ENCODE measurements around the gene POLRMT. TPM values are rescaled to one million over a fixed set of nuclear protein-coding genes. Genes with fewer than 3 reads are reported as not detected.
A peak's percentile ranks its signal among the peaks of the same experiment; 100 is the strongest.
"Not testable (repeated sequence)": the region's sequence is repeated elsewhere in the genome, so short reads cannot be mapped to it uniquely, and the experiment has no call there.

POLRMT gene
- total RNA-seq = 10 to 100 TPM; 33.7 to 43.6 TPM
- long read RNA-seq, transcript POLRMT-202 (21 exons, 3,835 nt) = major isoform, 32 of 70 reads
- long read RNA-seq, partial matches to known transcripts = 24 of 70 reads
- long read RNA-seq, other reads (novel, unspliced or antisense) = 14 of 70 reads

GRCh38 chr19:633068-633785, at the start of gene POLRMT:
POLRMT (minus strand) TSS chr19:633537; CDS start chr19:633512, 25 bp downstream.
- intact Hi-C loops (cut with DNase I) = loop anchor here in 1 of 2 donors (10.0 kb wide), 1 partner anchor 48 kb away; the partner anchor contains the start of gene HCN2
- DNase-seq (peak; percentile 99), ATAC-seq (peak; percentile 98 to 99)

GRCh38 chr19:682678-683320, 49.5 kb upstream of the POLRMT start:
- ATAC-seq (no peak), DNase-seq (peak; percentile 44)
- intact Hi-C loops (cut with DNase I) = no loop called here

- ATAC-seq (no peak), DNase-seq (no peak)
- intact Hi-C loops (cut with DNase I) = no loop called here
Observed at GRCh38 chr19:681029-682019, 48.0 kb upstream of the POLRMT start.

DNA sequence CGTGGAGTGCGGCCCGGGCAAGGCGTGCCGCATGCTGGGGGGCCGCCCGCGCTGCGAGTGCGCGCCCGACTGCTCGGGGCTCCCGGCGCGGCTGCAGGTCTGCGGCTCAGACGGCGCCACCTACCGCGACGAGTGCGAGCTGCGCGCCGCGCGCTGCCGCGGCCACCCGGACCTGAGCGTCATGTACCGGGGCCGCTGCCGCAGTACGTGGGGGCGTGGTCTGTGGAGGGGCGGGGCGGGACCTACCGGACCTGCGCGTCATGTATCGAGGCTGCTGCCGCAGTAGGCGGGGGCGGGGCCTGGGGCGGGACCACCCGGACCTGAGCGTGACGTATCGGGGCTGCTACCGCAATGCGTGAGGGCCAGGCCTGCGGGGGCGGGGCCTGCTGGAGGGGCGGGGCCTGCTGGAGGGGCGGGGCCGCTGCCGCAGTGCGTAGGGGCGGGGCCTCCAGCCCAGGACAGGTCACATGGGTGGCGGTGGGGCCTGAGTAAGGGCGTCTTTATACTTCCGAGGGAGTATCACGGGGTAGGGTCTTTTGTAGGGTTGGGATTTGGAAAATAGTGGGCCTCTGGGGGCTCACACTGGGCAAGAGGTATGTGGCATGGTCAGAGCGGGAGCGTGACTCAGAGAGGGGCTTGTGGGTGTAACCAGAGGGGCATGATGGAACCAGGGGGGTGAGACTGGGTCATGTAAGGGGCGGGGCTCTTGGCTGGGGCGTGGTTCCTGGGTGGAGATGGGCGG, 47.1 kb upstream of the POLRMT start:
- DNase-seq (peak; percentile 100), ATAC-seq (peak; percentile 84 to 86)
- intact Hi-C loops (cut with DNase I) = no loop called here

DNA sequence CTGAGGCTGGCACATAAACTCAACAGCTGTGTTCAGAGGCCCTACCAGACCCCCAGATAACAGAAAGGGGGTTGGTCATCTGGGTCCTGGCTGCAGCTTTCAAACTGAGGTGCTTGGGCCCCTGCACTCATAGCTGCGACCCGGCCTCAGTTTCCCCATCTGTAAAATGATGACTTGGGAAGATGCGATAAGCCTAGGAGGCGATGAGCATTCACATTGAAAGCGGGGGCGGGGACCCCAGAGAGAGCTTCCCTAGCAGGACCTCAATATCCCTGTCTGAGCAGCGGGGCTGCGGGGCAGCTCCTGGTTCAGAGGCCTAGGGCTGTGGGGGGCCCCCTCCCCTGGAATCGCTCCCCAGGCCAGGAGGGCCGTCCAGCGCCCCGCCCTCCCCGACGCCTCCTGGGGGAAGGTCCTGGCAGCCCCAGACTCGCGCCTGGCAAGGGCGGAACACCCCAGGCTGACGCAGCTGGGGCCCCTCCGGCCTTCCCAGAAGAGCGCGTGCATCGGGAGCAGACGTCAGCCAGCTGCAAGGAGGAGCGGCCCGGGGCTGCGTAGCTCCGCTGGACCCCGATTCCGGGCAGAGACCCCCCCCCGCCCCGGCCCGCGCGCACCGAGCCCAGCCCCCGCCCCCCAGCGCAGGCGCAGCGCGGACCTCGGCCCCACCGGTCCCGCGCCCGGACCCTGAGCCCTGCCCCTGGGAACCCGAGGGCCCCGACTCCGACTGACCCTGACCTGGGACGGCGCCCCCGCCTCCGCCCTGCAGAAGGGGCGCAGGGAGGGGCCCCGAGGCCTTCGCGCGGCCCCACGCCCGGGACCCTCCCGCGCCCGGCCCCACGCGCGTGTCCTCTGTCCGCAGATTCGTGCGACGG, 46.3 kb upstream of the POLRMT start:
- DNase-seq (peak; percentile 88), ATAC-seq (peak; percentile 8 to 44)
- intact Hi-C loops (cut with DNase I) = no loop called here

- intact Hi-C loops (cut with DNase I) = no loop called here
- ATAC-seq (no peak), DNase-seq (peak; percentile 41)
Observed at GRCh38 chr19:678791-679388, 45.6 kb upstream of the POLRMT start.

DNA sequence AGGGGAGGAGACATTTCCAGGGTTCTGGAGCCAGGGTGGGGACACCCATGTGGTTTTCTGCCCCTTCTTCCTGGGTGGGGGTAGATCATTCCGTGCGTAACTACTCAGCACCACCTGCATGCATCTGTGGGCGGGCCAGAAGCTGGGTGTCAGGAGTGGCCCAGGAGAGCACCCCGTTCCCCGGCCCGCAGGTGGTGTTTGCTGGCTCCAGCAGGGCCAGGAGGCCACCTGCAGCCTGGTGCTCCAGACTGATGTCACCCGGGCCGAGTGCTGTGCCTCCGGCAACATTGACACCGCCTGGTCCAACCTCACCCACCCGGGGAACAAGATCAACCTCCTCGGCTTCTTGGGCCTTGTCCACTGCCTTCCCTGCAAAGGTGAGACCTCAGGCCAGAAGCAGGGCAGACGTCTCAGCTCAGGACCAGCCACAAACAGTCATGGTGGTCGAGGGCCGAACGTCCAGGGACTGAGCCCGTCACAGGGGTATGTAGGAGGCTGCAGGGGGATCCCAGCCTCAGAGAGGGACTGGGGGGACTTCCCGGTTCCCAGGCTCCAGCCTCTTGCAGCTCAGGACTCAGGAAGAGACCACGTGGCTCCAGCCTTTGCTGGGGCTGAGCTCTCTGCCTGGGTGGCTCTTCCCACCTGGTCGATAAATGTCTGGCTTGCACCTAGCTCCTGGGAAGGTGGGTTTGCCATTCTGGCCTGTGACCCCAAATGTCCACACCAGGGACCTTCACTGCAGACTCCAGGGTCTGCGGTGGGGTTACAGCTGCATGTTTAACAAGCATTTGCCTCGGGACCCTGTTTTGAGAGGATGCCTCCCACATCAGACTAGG, 44.5 kb upstream of the POLRMT start:
- ATAC-seq = no peak
- no peak for DNase-seq
- intact Hi-C loops (cut with DNase I) = no loop called here

GRCh38 chr19:677201-677600, 43.9 kb upstream of the POLRMT start:
- peak; percentile 86 for DNase-seq
- ATAC-seq = peak; percentile 15 to 35
- intact Hi-C loops (cut with DNase I) = no loop called here

DNA sequence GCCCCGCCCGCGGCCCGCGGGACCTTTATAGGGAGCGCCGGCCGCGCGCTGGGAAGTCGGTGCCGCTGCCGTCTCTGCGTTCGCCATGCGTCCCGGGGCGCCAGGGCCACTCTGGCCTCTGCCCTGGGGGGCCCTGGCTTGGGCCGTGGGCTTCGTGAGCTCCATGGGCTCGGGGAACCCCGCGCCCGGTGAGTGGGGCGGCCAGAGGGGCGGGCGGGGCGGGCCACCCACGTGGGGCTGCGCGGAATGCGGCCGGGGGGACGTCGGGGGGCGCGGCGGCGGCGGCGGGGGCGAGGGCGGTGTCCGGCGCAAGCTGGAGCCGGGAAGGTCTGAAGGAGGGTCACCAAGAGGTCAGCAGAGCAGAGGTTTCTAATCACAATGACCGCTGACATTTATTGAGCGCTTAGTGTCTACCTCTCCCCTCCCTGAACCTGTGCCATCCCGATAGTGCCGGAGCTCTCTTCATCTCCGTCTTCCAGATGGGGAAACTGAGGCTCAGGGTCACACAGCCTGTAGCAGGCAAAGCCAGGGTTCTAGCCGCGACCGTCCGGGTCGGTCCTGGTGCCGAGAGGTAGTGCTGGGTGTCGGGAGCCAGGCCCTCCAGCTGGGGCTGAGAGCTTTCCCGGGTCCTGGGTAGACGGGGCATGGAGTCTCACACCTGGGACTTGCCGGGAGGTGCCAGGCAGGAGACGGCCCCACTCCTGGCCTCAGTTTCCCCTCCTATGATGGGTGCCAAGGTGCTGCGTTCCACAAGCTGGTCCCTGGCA, 43.2 kb upstream of the POLRMT start, which contains the start of gene FSTL3:
FSTL3 (plus strand) TSS at position 54 of the 767 bp plus-strand sequence; CDS start at position 86, 32 bp downstream.
- no peak for ATAC-seq
- intact Hi-C loops (cut with DNase I) = no loop called here
- peak; percentile 66 for DNase-seq

DNA sequence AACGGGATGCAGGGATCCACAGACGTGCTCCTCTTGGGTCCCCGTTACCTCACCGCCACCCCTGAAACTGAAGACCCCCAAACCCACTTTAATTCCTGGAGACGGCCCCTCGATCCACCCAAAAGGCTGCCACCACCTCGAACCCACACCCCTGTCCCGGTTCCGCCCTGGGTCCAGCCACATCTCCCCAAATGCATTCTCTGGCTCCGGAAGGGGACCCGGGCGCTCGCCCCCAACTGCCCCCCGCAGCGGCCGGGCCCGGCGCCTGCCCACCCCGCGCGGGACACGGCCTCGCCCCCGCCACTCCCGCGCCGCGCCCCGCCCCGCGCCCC, 42.6 kb upstream of the POLRMT start:
- no peak for DNase-seq
- intact Hi-C loops (cut with DNase I) = no loop called here
- ATAC-seq = no peak

GRCh38 chr19:674282-675151, 41.2 kb upstream of the POLRMT start:
- ATAC-seq (peak in 1 of 2 donors; percentile 5), DNase-seq (peak; percentile 66)
- intact Hi-C loops (cut with DNase I) = no loop called here

- ATAC-seq (no peak), DNase-seq (no peak)
- intact Hi-C loops (cut with DNase I) = no loop called here
Observed at GRCh38 chr19:670609-671075, 37.3 kb upstream of the POLRMT start.

DNA sequence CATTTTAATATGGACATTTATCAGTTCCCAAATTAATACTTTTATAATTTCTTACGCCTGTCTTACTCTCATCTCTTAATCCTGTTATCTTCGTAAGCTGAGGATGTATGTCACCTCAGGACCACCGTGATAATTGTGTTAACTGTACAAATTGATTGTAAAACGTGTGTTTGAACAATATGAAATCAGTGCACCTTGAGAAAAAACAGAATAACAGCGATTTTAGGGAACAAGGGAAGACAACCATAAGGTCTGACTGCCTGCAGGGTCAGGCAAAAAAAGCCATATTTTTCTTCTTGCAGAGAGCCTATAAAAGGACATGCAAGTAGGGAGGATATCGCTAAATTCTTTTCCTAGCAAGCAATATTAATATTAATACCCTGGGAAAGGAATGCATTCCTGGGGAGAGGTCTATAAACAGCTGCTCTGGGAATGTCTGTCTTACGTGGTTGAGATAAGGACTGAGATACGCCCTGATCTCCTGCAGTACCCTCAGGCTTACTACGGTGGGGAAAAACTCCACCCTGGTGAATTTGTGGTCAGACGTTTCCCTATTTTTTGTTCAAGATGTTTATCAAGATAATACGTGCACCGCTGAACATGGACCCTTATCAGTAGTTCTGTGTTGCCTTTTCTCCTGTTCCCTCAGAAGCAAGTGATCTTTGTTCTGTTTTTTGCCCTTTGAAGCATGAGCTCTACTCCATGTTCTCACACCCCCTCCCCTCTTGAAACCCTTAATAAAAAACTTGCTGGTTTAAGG, 35.5 kb upstream of the POLRMT start:
- DNase-seq, ATAC-seq: not testable (repeated sequence)
- intact Hi-C loops (cut with DNase I) = loop anchor here in 1 of 2 donors (5.0 kb wide), 1 partner anchor 63 kb away; no protein-coding TSS in a partner anchor
